Measurements from ENCODE around the gene ZNF618. TPM values are rescaled to one million over a fixed set of nuclear protein-coding genes. Genes with fewer than 3 reads are reported as not detected.

Gene ZNF618
- polyA plus RNA-seq, 1 of the 3 experiments (the other 2 are of a cell fraction): 6.2 TPM

- Histone ChIP-seq H3K4me2 (no peak overlapping the region), H3K9me3 (0 out of 2 replicates have a peak, but pooled peaks cover 4% of the 10 kb centered on the region), H4K20me1 (ENCODE audit: insufficient read depth) (no peaks in the 10 kb centered on the region), H3K4me1 (ENCODE audit: control insufficient read depth in 1 of 2, insufficient read depth in 2 of 2, low read depth in 1 of 2, low read length in 1 of 2) (no peaks in the 10 kb centered on the region), H3K9ac (no peak overlapping the region), H3K4me3 (ENCODE audit: low read depth in 2 of 2, low read length in 1 of 2) (no peak overlapping the region), H3K36me3 (replicated peaks in 1 of 2; ENCODE audit: control insufficient read depth in 1 of 2, insufficient read depth in 2 of 2, low read length in 1 of 2) (no peaks in the 10 kb centered on the region), H3K9me2 (no peaks in the 10 kb centered on the region), H3K27ac (ENCODE audit: low read depth in 2 of 2, low read length in 1 of 2) (no peak overlapping the region), H3F3A (replicated peaks; ENCODE audit: insufficient read depth) (no peaks in the 10 kb centered on the region), H3K27me3 (ENCODE audit: insufficient read depth) (no peaks in the 10 kb centered on the region), H3K79me2 (ENCODE audit: insufficient read depth) (no peaks in the 10 kb centered on the region), H2AFZ (ENCODE audit: low read depth) (no peak overlapping the region)
- POLR2A ChIA-PET: no interaction called here
- no peak for TF ChIP-seq TAF1 (IDR thresholded peaks at IDR 0.05; ENCODE audit: borderline replicate concordance, low read depth, low read length)
- CTCF ChIA-PET: interaction anchor here (1.3 kb wide), 1 partner anchor 11 kb away, joined by 3 read pairs; no protein-coding TSS in a partner anchor
- no peak for DNase-seq
- 54% methylated on average over 1 of the region's 1 CpG for WGBS (ENCODE audit: low lambda C conversion rate)
Observed at GRCh38 chr9:113851873-113852272, 24.2 kb upstream of the ZNF618 start.

- Histone ChIP-seq H3K27me3 (ENCODE audit: insufficient read depth) (no peaks in the 10 kb centered on the region), H3K9me2 (no peaks in the 10 kb centered on the region), H3K4me2 (no peak overlapping the region), H2AFZ (ENCODE audit: low read depth) (no peak overlapping the region), H3K27ac (ENCODE audit: low read depth in 2 of 2, low read length in 1 of 2) (no peak overlapping the region), H3F3A (replicated peaks; ENCODE audit: insufficient read depth) (no peaks in the 10 kb centered on the region), H3K79me2 (ENCODE audit: insufficient read depth) (no peaks in the 10 kb centered on the region), H3K36me3 (replicated peaks in 1 of 2; ENCODE audit: control insufficient read depth in 1 of 2, insufficient read depth in 2 of 2, low read length in 1 of 2) (no peaks in the 10 kb centered on the region), H3K4me3 (ENCODE audit: low read depth in 2 of 2, low read length in 1 of 2) (no peak overlapping the region), H3K9me3 (0 out of 2 replicates have a peak, but pooled peaks cover 4% of the 10 kb centered on the region), H3K4me1 (ENCODE audit: control insufficient read depth in 1 of 2, insufficient read depth in 2 of 2, low read depth in 1 of 2, low read length in 1 of 2) (no peaks in the 10 kb centered on the region), H3K9ac (no peak overlapping the region), H4K20me1 (ENCODE audit: insufficient read depth) (no peaks in the 10 kb centered on the region)
- no peak for TF ChIP-seq ZBTB33 (IDR thresholded peaks at IDR 0.05; ENCODE audit: borderline replicate concordance, low read depth)
- no peak for TF ChIP-seq MEF2A (IDR thresholded peaks at IDR 0.05; ENCODE audit: borderline replicate concordance, low read depth)
- no peak for TF ChIP-seq FOXM1 (IDR thresholded peaks at IDR 0.05; ENCODE audit: low read depth)
- 0 out of 2 replicates have a peak, but pooled peaks have one; percentile 17 for TF ChIP-seq SMC3 (IDR thresholded peaks at IDR 0.05; ENCODE audit: low read depth, low read length)
- TF ChIP-seq SIN3A (IDR thresholded peaks at IDR 0.05; ENCODE audit: borderline replicate concordance, low read depth, low read length): no peak
- no peak for TF ChIP-seq NRF1 (IDR thresholded peaks at IDR 0.05; ENCODE audit: low read depth, low read length)
- no peak for TF ChIP-seq EP300 (IDR thresholded peaks at IDR 0.05; ENCODE audit: borderline replicate concordance in 1 of 2, low read depth in 1 of 2, low read length in 1 of 2)
- no peak for TF ChIP-seq EZH2phosphoT487 (IDR thresholded peaks at IDR 0.05; ENCODE audit: borderline replicate concordance, low read depth)
- no peak for TF ChIP-seq CHD2 (IDR thresholded peaks at IDR 0.05; ENCODE audit: low read length, partially characterized antibody)
- TF ChIP-seq FOXJ3 (CRISPR knock-in tag; IDR thresholded peaks at IDR 0.05): no peak
- no peak for TF ChIP-seq RFX5 (IDR thresholded peaks at IDR 0.05; ENCODE audit: low read length)
- TF ChIP-seq TEAD4 (IDR thresholded peaks at IDR 0.05; ENCODE audit: borderline replicate concordance, insufficient read depth): no peak
- TF ChIP-seq MAX (IDR thresholded peaks at IDR 0.05; ENCODE audit: low read depth): no peak
- TF ChIP-seq RAD21 (IDR thresholded peaks at IDR 0.05; ENCODE audit: low read length): peak; percentile 31; the same call in 1 of the 2 replicates
- TF ChIP-seq GATA2 (CRISPR knock-in tag; IDR thresholded peaks at IDR 0.05): no peak
- TF ChIP-seq YY1 (IDR thresholded peaks at IDR 0.05; ENCODE audit: low read depth): no peak
- no peak for TF ChIP-seq ELF1 (IDR thresholded peaks at IDR 0.05)
- peak; percentile 38; the same call in 1 of the 2 replicates for TF ChIP-seq CTCF (IDR thresholded peaks at IDR 0.05)
- no peak for TF ChIP-seq NFIC (IDR thresholded peaks at IDR 0.05; ENCODE audit: borderline replicate concordance)
- TF ChIP-seq RXRA (IDR thresholded peaks at IDR 0.05; ENCODE audit: borderline replicate concordance, low read depth): no peak
- TF ChIP-seq TCF12 (IDR thresholded peaks at IDR 0.05): no peak
- ChIA-PET CTCF (interaction anchor here (0.6 to 1.3 kb wide), 5 partner anchors 10 to 46 kb away, joined by 3 to 5 read pairs (median 3); no protein-coding TSS in a partner anchor), POLR2A (no interaction called here)
- DNase-seq: no peak
- WGBS (ENCODE audit: low lambda C conversion rate): 45% methylated on average over 2 of the region's 2 CpGs
Observed at GRCh38 chr9:113853333-113853732, 22.8 kb upstream of the ZNF618 start.
